SK-N-SH treated with all-trans-retinoic acid at 6 μM for 48 hours (cell line): ENCODE measurements around the gene KRTAP2-2.
"Not testable (repeated sequence)": the region's sequence is repeated elsewhere in the genome, so short reads cannot be mapped to it uniquely, and the experiment has no call there.

Source experiments
- ATAC-seq: fragments of 200-7000 bp; cut with Tn5 transposase; 3 replicates; pipeline ENCODE4 v1.9.1; 2020; ENCODE audit warnings: mild to moderate bottlenecking, moderate library complexity
- ARNTL ChIP-seq: fragments of 450-650 bp; formaldehyde crosslinking; IDR thresholded peaks from 2 replicates; pipeline ENCODE4 v1.5.0; 2020; ENCODE audit warnings: low read depth, mild to moderate bottlenecking, moderate library complexity, borderline replicate concordance
- CSDC2 ChIP-seq: fragments of 250-450 bp; sonication (Bioruptor Pico); IDR thresholded peaks from 2 replicates; pipeline ENCODE4 v1.5.0; 2020; ENCODE audit warnings: mild to moderate bottlenecking, moderate library complexity
- CSRNP3 ChIP-seq: fragments of 250-450 bp; sonication (Bioruptor Pico); IDR thresholded peaks from 2 replicates; pipeline ENCODE4 v1.5.1; 2021; ENCODE audit warnings: mild to moderate bottlenecking, moderate library complexity
- ZFP3 ChIP-seq: fragments of 250-450 bp; sonication (Bioruptor Pico); IDR thresholded peaks from 2 replicates; pipeline ENCODE4 v1.5.0; 2020; ENCODE audit warnings: mild to moderate bottlenecking, moderate library complexity
- ZFP30 ChIP-seq: fragments of 450-650 bp; formaldehyde crosslinking; IDR thresholded peaks from 2 replicates; pipeline ENCODE4 v1.5.0; 2022; ENCODE audit warnings: mild to moderate bottlenecking, moderate library complexity
- ZNF565 ChIP-seq: fragments of 450-650 bp; formaldehyde crosslinking; conservative IDR thresholded peaks from 2 replicates; pipeline ENCODE4 v1.5.0; 2020; ENCODE audit warnings: low read depth, mild to moderate bottlenecking, moderate library complexity
- ZNF70 ChIP-seq: fragments of 450-650 bp; formaldehyde crosslinking; IDR thresholded peaks from 2 replicates; pipeline ENCODE4 v1.5.0; 2020; ENCODE audit warnings: mild to moderate bottlenecking, moderate library complexity
- ZNF8 ChIP-seq: fragments of 450-650 bp; formaldehyde crosslinking; IDR thresholded peaks from 2 replicates; pipeline ENCODE4 v1.5.0; 2020; ENCODE audit warnings: mild to moderate bottlenecking, moderate library complexity
- TF ChIP-seq, protein P1 (sequence below): fragments of 250-450 bp; sonication (Bioruptor Pico); IDR thresholded peaks from 2 replicates; pipeline ENCODE4 v1.8.0; 2021; ENCODE audit warnings: low read depth, mild to moderate bottlenecking, moderate library complexity, borderline replicate concordance
- TF ChIP-seq, protein P2 (sequence below): fragments of 250-450 bp; sonication (Bioruptor Pico); IDR thresholded peaks from 2 replicates; pipeline ENCODE4 v1.5.0; 2020; ENCODE audit warnings: mild to moderate bottlenecking, moderate library complexity
- TF ChIP-seq, protein P3 (sequence below): fragments of 250-450 bp; sonication (Bioruptor Pico); IDR thresholded peaks from 2 replicates; pipeline ENCODE4 v1.8.0; 2020; ENCODE audit warnings: mild to moderate bottlenecking, moderate library complexity, borderline replicate concordance
- TF ChIP-seq, protein P4 (sequence below): fragments of 250-450 bp; sonication (Bioruptor Pico); IDR thresholded peaks from 2 replicates; pipeline ENCODE4 v1.5.1; 2020; ENCODE audit warnings: low read depth, mild to moderate bottlenecking, moderate library complexity

Gene KRTAP2-2

GRCh38 chr17:41048441-41048840 is 6.6 kb downstream of the KRTAP2-2 start (continued):
- TF ChIP-seq, protein P1, sequence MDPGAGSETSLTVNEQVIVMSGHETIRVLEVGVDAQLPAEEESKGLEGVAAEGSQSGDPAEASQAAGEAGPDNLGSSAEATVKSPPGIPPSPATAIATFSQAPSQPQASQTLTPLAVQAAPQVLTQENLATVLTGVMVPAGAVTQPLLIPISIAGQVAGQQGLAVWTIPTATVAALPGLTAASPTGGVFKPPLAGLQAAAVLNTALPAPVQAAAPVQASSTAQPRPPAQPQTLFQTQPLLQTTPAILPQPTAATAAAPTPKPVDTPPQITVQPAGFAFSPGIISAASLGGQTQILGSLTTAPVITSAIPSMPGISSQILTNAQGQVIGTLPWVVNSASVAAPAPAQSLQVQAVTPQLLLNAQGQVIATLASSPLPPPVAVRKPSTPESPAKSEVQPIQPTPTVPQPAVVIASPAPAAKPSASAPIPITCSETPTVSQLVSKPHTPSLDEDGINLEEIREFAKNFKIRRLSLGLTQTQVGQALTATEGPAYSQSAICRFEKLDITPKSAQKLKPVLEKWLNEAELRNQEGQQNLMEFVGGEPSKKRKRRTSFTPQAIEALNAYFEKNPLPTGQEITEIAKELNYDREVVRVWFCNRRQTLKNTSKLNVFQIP = no peak
- TF ChIP-seq ZFP30 (CRISPR knock-in tag) = no peak
- no peak for TF ChIP-seq ZFP3
- TF ChIP-seq, protein P2, sequence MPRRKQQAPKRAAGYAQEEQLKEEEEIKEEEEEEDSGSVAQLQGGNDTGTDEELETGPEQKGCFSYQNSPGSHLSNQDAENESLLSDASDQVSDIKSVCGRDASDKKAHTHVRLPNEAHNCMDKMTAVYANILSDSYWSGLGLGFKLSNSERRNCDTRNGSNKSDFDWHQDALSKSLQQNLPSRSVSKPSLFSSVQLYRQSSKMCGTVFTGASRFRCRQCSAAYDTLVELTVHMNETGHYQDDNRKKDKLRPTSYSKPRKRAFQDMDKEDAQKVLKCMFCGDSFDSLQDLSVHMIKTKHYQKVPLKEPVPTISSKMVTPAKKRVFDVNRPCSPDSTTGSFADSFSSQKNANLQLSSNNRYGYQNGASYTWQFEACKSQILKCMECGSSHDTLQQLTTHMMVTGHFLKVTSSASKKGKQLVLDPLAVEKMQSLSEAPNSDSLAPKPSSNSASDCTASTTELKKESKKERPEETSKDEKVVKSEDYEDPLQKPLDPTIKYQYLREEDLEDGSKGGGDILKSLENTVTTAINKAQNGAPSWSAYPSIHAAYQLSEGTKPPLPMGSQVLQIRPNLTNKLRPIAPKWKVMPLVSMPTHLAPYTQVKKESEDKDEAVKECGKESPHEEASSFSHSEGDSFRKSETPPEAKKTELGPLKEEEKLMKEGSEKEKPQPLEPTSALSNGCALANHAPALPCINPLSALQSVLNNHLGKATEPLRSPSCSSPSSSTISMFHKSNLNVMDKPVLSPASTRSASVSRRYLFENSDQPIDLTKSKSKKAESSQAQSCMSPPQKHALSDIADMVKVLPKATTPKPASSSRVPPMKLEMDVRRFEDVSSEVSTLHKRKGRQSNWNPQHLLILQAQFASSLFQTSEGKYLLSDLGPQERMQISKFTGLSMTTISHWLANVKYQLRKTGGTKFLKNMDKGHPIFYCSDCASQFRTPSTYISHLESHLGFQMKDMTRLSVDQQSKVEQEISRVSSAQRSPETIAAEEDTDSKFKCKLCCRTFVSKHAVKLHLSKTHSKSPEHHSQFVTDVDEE (CRISPR knock-in tag) = no peak
- TF ChIP-seq ARNTL (CRISPR knock-in tag) = no peak
- TF ChIP-seq CSDC2 (CRISPR knock-in tag) = no peak

DNA sequence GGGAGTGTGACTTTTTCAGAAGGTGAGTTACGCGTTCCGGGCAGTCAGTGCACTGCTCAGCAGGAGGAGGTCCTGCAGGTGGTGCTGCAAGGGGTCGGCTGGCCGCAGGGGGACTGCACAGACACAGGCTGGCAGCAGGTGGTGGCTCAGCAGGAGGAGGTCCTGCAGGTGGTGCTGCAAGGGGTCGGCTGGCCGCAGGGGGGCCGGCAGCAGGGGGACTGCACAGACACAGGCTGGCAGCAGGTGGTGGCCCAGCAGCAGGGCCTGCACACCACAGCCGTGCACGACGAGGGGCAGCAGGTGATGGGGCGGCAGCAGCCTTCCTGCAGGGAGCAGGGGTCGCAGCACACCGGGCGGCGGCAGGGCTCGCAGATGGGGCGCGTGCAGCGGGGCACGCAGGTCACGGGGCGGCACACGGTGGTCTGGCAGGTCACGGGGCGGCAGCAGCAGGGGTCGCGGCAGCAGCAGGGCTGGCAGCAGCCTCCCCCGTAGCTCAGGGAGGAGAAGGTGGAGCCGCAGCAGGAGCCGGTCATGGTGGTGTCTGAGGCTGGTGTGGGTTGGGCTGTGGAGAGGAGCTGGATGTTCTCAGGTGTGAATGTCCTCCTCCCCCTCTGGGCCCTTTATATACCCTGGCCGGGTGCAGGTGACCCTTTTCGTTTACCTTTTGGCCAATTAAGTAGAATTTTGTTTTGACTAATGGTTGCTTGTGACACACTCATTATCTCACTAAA is 8.1 kb downstream of the KRTAP2-2 start, which contains the start of gene KRTAP2-1:
TSS of gene KRTAP2-1 (minus strand) at position 582 of the 731 bp plus-strand sequence. CDS start at position 533, 49 bp downstream.
- not testable (repeated sequence) for ATAC-seq

GRCh38 chr17:41042953-41043352 is 12.1 kb downstream of the KRTAP2-2 start:
- TF ChIP-seq, protein P3, sequence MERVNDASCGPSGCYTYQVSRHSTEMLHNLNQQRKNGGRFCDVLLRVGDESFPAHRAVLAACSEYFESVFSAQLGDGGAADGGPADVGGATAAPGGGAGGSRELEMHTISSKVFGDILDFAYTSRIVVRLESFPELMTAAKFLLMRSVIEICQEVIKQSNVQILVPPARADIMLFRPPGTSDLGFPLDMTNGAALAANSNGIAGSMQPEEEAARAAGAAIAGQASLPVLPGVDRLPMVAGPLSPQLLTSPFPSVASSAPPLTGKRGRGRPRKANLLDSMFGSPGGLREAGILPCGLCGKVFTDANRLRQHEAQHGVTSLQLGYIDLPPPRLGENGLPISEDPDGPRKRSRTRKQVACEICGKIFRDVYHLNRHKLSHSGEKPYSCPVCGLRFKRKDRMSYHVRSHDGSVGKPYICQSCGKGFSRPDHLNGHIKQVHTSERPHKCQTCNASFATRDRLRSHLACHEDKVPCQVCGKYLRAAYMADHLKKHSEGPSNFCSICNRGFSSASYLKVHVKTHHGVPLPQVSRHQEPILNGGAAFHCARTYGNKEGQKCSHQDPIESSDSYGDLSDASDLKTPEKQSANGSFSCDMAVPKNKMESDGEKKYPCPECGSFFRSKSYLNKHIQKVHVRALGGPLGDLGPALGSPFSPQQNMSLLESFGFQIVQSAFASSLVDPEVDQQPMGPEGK = no peak
- no peak for TF ChIP-seq ARNTL (CRISPR knock-in tag)
- no peak for TF ChIP-seq ZNF8
- no peak for TF ChIP-seq ZFP30 (CRISPR knock-in tag)
- TF ChIP-seq CSRNP3 (CRISPR knock-in tag) = no peak
- TF ChIP-seq ZNF565 = no peak
- TF ChIP-seq CSDC2 (CRISPR knock-in tag) = no peak
- TF ChIP-seq, protein P1 = no peak
- TF ChIP-seq ZNF70 (CRISPR knock-in tag) = no peak
- TF ChIP-seq, protein P2 (CRISPR knock-in tag) = no peak
- TF ChIP-seq, protein P4, sequence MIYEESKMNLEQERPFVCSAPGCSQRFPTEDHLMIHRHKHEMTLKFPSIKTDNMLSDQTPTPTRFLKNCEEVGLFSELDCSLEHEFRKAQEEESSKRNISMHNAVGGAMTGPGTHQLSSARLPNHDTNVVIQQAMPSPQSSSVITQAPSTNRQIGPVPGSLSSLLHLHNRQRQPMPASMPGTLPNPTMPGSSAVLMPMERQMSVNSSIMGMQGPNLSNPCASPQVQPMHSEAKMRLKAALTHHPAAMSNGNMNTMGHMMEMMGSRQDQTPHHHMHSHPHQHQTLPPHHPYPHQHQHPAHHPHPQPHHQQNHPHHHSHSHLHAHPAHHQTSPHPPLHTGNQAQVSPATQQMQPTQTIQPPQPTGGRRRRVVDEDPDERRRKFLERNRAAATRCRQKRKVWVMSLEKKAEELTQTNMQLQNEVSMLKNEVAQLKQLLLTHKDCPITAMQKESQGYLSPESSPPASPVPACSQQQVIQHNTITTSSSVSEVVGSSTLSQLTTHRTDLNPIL (CRISPR knock-in tag) = no peak
- no peak for ATAC-seq

DNA sequence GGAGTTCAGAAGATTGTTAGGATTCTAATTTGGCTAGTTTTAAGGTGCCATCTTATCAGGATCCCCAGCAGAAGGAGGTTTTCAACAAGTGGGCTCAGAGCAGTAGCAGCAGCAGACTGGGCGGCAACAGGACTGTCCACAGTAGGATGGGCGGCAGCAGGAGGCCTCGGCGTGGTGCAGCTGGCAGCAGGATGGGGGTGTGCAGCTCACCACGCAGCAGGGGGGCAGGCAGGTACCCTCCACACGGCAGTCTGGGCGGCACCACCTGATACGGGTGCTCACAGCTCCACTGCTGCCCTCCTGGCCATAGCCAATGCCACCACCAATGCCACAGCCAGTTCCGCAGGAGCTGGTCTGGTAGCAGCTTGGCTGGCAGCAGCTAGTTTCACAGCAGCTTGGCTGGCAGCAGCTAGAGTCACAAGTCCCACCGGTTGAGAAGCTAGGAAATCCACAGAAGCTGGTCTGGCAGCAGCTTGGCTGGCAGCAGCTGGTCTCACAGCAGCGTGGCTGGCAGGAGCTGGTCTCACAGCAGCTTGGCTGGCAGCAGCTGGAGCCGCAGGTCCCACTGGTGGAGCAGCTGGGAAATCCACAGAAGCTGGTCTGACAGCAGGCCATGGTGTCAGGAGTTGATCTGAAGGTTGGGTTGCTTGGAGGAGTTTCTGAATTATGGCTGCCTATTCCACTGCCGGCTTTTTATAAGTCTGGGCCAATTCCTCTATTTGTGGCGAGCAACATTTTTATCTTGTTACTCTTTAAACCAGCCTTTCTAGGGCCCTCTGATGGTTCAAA is 14.1 kb downstream of the KRTAP2-2 start, which contains the start of gene KRTAP1-1:
TSS of gene KRTAP1-1 (minus strand) at position 668 of the 789 bp plus-strand sequence. CDS start at position 615, 53 bp downstream.
- ATAC-seq = not testable (repeated sequence)
